ENCODE measurements around the gene ZNG1C.
"Not testable (repeated sequence)": the region's sequence is repeated elsewhere in the genome, so short reads cannot be mapped to it uniquely, and the experiment has no call there.

The ZNG1C gene

DNA sequence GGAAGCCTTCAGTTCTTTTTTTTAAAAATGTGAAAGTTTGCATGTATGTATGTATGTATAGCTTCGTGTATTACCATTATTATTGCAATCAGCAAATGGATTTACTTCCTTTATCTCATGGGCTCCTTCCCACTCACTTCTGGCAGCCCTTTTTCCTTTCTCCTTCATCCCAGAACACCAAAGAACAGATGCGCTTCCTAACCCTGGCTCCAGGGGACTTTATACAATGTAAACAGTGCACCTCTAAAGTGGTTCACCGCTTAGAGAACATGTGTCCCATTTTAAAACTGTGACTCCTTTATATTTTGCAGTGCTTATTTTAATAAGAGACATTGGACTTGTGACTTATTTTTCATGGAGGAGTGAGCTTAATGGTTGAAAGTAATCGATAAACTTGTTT lies 101.5 kb downstream of the ZNG1C start:
- DNase-seq (ENCODE audit: low read depth), result not testable (repeated sequence)

- DNase-seq (ENCODE audit: low read depth), result not testable (repeated sequence)
Observed at GRCh38 chr9:68343992-68344391, 102.2 kb downstream of the ZNG1C start.

All from stimulated activated CD8-positive, alpha-beta memory T cell treated with anti-CD3 and anti-CD28 coated beads, Interleukin-4, amount 100 ng/mL, for 24 hours (primary cell).